ENCODE data around the gene AMHR2. TPM values are rescaled to one million over a fixed set of nuclear protein-coding genes. Genes with fewer than 3 reads are reported as not detected.
"Not testable (repeated sequence)": the region's sequence is repeated elsewhere in the genome, so short reads cannot be mapped to it uniquely, and the experiment has no call there.

The AMHR2 gene
- total and polyA plus RNA-seq, 4 donors = 0.02 to 0.52 (median 0.22) TPM; not detected in 1

DNA sequence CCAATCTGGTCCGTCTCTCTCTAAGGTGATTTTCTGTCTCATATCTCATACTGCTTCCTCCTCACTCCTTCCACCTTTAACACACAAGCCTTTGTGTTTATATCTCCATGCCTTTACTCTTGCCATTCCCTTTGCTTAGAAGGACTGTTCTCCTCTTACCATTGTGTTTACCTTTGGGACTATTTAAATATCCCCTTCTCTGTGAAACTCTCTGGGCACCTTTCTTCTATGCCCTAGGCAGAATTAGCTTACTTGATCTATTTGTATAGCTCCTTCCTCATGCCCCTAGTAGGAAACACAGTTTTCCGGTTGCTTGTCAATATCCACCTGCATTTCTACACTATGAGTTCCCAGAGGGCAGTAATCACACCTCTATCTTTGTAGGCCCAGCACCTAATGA is 3.9 kb upstream of the AMHR2 start:
- TF ChIP-seq, protein P1, sequence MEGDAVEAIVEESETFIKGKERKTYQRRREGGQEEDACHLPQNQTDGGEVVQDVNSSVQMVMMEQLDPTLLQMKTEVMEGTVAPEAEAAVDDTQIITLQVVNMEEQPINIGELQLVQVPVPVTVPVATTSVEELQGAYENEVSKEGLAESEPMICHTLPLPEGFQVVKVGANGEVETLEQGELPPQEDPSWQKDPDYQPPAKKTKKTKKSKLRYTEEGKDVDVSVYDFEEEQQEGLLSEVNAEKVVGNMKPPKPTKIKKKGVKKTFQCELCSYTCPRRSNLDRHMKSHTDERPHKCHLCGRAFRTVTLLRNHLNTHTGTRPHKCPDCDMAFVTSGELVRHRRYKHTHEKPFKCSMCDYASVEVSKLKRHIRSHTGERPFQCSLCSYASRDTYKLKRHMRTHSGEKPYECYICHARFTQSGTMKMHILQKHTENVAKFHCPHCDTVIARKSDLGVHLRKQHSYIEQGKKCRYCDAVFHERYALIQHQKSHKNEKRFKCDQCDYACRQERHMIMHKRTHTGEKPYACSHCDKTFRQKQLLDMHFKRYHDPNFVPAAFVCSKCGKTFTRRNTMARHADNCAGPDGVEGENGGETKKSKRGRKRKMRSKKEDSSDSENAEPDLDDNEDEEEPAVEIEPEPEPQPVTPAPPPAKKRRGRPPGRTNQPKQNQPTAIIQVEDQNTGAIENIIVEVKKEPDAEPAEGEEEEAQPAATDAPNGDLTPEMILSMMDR (IDR thresholded peaks at IDR 0.05; ENCODE audit: control extremely low read depth, extremely low read depth) = no peak
- DNase-seq = peak in 1 of 3 donors; percentile 25
- H3K27me3 ChIP-seq (ENCODE audit: control insufficient read depth in 3 of 3, insufficient read depth in 3 of 3, low read length in 2 of 3) = no peaks in the 10 kb centered on the region
- H3K36me3 ChIP-seq (ENCODE audit: control insufficient read depth in 4 of 4, insufficient read depth in 4 of 4, low read length in 4 of 4) = no peaks in the 10 kb centered on the region
- no peak overlapping the region for H3K9ac ChIP-seq (ENCODE audit: insufficient read depth in 1 of 2, low read length in 2 of 2)
- H3K27ac ChIP-seq (ENCODE audit: low read depth in 1 of 2, low read length in 1 of 2) = no peak overlapping the region
- no peak overlapping the region for H3K4me3 ChIP-seq
- peaks cover 0 to 17% (median 7%) of the 10 kb centered on the region in 5 donors for H3K4me1 ChIP-seq (ENCODE audit: control insufficient read depth in 5 of 5, insufficient read depth in 5 of 5, low read length in 5 of 5)
- ATAC-seq (ENCODE audit: insufficient read depth, low FRiP score) = no peak
- 72 to 88% methylated on average over 2 of the region's 2 CpGs for WGBS, 2 donors
- H3K9me3 ChIP-seq (ENCODE audit: control insufficient read depth in 4 of 4, insufficient read depth in 3 of 4, low read length in 3 of 4) = peaks cover 0 to 2% (median 0%) of the 10 kb centered on the region in 4 donors

DNA sequence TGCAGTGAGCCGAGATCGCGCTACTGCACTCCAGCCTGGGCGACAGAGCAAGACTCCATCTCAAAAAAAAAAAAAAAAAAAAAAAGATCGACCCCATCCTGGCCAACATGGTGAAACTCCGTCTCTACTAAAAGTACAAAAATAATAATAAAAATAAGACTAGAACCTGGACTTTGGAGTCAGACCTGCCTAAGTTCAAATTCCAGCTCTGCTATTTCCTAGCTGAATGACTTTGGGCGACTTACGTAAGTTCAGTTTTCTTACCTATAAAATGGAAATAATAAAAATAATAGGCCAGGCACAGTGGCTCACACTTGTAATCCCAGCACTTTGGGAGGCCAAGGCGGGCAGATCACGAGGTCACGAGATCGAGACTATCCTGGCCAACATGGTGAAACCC is 1.4 kb upstream of the AMHR2 start:
- not testable (repeated sequence) for H3K27me3 ChIP-seq (ENCODE audit: control insufficient read depth in 3 of 3, insufficient read depth in 3 of 3, low read length in 2 of 3); ATAC-seq (ENCODE audit: insufficient read depth, low FRiP score); H3K9ac ChIP-seq (ENCODE audit: insufficient read depth in 1 of 2, low read length in 2 of 2); H3K27ac ChIP-seq (ENCODE audit: low read depth in 1 of 2, low read length in 1 of 2); H3K4me1 ChIP-seq (ENCODE audit: control insufficient read depth in 5 of 5, insufficient read depth in 5 of 5, low read length in 5 of 5); H3K9me3 ChIP-seq (ENCODE audit: control insufficient read depth in 4 of 4, insufficient read depth in 3 of 4, low read length in 3 of 4); H3K36me3 ChIP-seq (ENCODE audit: control insufficient read depth in 4 of 4, insufficient read depth in 4 of 4, low read length in 4 of 4); DNase-seq; H3K4me3 ChIP-seq
- 94 to 97% methylated on average over 12 of the region's 12 CpGs for WGBS, 2 donors

DNA sequence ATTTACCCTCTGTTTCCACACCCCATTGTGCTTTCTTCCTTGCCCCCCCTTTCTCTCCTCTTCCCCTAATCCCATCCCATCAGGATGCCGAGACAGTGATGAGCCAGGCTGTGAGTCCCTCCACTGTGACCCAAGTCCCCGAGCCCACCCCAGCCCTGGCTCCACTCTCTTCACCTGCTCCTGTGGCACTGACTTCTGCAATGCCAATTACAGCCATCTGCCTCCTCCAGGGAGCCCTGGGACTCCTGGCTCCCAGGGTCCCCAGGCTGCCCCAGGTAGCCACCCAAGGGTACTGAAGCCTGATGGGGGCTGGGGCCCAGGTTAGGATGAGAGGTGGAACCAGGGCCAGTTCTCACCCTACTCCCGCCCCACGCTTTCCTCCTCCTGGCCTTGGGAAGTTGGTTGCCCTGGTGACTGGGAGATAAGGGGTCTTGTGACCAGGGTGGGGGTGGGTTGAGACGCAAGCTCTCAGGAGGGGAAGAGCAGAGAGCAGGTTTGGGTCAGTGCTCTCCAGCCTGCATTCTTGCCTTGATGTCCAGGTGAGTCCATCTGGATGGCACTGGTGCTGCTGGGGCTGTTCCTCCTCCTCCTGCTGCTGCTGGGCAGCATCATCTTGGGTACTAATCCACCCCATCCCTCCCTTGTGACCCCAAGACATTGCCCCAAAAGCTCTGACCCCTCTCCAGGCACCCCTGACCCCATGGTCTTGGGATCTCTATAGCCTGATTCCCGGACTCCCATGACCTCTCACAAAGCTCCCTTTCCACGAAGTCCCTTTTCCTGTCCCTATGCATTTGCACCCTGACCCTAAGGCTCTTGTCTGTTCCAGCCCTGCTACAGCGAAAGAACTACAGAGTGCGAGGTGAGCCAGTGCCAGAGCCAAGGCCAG is 1.2 kb downstream of the AMHR2 start:
- Histone ChIP-seq H3K4me3 (no peak overlapping the region), H3K27ac (ENCODE audit: low read depth in 1 of 2, low read length in 1 of 2) (no peak overlapping the region), H3K9ac (ENCODE audit: insufficient read depth in 1 of 2, low read length in 2 of 2) (no peak overlapping the region), H3K9me3 (ENCODE audit: control insufficient read depth in 4 of 4, insufficient read depth in 3 of 4, low read length in 3 of 4) (peaks cover 0 to 2% (median 0%) of the 10 kb centered on the region in 4 donors), H3K4me1 (ENCODE audit: control insufficient read depth in 5 of 5, insufficient read depth in 5 of 5, low read length in 5 of 5) (peaks cover 0 to 6% (median 0%) of the 10 kb centered on the region in 5 donors), H3K36me3 (ENCODE audit: control insufficient read depth in 4 of 4, insufficient read depth in 4 of 4, low read length in 4 of 4) (no peaks in the 10 kb centered on the region), H3K27me3 (ENCODE audit: control insufficient read depth in 3 of 3, insufficient read depth in 3 of 3, low read length in 2 of 3) (no peaks in the 10 kb centered on the region)
- DNase-seq (peak in 2 of 3 donors; percentile 30 to 66), ATAC-seq (ENCODE audit: insufficient read depth, low FRiP score) (no peak)
- TF ChIP-seq, protein P1 (IDR thresholded peaks at IDR 0.05; ENCODE audit: control extremely low read depth, extremely low read depth) = no peak
- 83% methylated on average over 9 of the region's 9 CpGs for WGBS, 2 donors

DNA sequence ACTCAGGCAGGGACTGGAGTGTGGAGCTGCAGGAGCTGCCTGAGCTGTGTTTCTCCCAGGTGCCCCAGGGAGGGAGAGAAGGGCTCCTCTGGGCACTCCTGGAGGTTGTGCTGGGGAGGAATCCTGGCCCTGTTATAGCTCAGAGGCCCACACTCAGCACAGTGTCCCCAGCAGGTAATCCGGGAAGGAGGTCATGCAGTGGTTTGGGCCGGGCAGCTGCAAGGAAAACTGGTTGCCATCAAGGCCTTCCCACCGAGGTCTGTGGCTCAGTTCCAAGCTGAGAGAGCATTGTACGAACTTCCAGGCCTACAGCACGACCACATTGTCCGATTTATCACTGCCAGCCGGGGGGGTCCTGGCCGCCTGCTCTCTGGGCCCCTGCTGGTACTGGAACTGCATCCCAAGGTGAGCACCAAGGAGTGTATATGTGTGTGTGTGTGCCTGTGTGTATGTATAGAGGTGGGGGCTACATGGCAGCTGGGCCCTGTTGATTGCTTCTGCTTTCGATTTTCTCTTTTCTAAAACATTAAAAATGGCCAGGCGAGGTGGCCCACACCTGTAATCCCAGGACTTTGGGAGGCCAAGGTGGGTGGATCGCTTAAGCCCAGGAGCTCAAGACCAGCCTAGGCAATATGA is 2.0 kb downstream of the AMHR2 start:
- ATAC-seq (ENCODE audit: insufficient read depth, low FRiP score) (no peak), DNase-seq (no peak)
- Histone ChIP-seq H3K4me1 (ENCODE audit: control insufficient read depth in 5 of 5, insufficient read depth in 5 of 5, low read length in 5 of 5) (peaks cover 0 to 6% (median 0%) of the 10 kb centered on the region in 5 donors), H3K36me3 (ENCODE audit: control insufficient read depth in 4 of 4, insufficient read depth in 4 of 4, low read length in 4 of 4) (no peaks in the 10 kb centered on the region), H3K9ac (ENCODE audit: insufficient read depth in 1 of 2, low read length in 2 of 2) (no peak overlapping the region), H3K4me3 (no peak overlapping the region), H3K9me3 (ENCODE audit: control insufficient read depth in 4 of 4, insufficient read depth in 3 of 4, low read length in 3 of 4) (peaks cover 0 to 2% (median 0%) of the 10 kb centered on the region in 4 donors), H3K27me3 (ENCODE audit: control insufficient read depth in 3 of 3, insufficient read depth in 3 of 3, low read length in 2 of 3) (no peaks in the 10 kb centered on the region), H3K27ac (ENCODE audit: low read depth in 1 of 2, low read length in 1 of 2) (no peak overlapping the region)
- WGBS, 2 donors = 80 to 83% methylated on average over 11 of the region's 11 CpGs
- TF ChIP-seq, protein P1 (IDR thresholded peaks at IDR 0.05; ENCODE audit: control extremely low read depth, extremely low read depth) = no peak

Data from lung (tissue), 12 donors.